Activated CD4-positive, alpha-beta T cell treated with anti-CD3 and anti-CD28 coated beads for 24 hours (primary cell): ENCODE results near the gene FRMD4B.

Source experiments
- DNase-seq, 2 donors: peaks; one replicate each; pipeline ENCODE4 v3.0.0-alpha.2; 2020; ENCODE audit warnings: low read depth in 2 of 2

The FRMD4B gene

DNA sequence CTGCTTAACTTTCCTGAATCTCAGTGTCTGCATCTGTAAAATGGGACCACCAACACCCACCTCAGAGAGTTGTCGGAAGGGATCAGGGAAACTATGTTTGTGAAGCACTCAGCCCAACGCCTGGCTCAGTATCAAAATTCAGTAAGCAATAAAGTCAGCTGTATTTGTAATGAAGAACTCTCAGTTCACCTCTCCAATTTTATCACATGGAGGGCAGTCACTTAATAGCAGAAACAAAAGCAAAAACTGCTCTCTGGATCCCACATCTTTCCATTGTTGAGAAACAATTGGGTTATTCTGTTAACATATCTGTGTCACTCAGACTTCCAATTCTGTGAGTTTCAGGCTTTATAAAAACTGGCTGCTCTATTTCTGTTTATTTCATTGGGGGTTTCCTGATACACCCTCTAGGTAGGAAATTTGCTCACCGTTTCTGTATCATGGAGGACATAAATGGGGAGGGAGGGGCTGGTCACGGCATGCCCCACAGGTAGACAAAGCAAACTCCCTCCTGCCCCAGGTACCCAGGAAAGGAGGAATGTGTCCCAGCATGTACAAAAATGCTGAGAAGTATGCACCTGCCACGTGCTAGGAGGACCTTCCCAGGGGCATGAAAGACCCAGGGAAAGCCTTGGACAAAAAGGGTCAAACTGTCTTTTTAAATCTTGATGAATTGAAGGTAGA, 182.1 kb downstream of the FRMD4B start:
- DNase-seq: no peak

DNA sequence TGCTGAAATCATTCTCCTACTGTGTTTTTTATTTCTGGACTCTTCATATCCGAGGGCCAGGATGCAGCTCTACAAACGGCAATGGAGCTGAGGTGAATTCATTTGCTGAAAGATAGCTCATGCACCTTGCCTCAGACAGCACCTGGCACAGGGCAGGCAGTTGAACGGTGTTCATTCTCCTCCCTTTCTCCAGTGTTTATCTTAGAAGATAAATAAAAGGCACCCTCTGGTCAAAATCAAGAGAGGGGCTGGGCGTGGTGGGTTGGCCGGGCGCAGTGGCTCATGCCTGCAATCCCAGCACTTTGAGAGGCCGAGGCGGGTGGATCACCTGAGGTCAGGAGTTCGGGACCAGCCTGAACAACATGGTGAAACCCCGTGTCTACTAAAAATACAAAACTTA, 184.2 kb downstream of the FRMD4B start:
- DNase-seq: no peak

DNA sequence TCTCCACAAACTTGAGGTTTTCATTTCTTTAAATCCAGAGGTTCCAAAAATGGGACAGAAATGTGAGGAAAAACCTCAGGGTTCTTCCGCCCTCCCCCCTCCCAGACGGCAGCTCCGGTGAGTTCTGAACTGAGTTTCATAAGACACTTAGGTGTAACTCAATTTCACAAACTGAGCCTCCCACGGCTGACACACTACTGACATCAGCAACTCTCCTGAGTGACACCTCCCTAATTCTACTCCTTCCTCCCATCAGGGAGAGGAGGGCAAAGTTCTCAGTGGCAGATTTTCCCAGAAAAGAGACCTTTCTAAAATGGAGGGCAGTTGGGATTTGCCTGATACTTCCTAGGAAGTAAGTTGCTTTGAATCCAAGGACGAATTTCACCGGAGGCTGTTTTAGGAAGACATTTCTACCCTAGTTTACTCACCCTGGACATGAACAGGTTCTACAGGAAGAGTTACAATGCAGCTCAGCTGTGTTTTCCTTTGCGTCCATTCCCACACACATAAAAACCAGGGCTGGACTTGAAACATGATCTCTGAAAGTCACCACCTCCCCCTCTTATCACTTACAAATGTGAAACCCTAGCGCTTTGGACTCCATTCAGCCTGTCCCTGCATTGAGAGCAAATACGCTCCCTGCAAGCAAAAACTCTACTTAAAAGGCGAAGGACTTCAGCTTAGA, 185.4 kb downstream of the FRMD4B start:
- DNase-seq: peak in 1 of 2 donors; percentile 36

DNA sequence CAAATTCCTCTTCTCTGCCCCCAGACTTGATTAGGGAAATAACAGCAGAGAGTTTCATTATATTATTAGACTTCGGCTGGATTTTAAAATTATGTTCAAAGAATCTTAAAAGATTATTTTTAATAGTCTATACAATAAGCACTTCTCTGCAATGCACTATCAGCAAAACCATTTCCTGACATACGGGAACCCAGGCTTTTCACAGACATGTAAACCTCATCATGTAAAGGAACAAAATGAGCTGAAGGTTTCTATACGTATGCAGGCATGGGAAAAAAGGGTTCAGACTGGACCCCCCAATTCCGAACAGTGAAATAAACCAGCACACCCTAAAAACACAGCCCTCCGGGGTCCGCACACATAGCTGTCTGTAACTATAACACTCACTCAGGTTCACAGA, 185.9 kb downstream of the FRMD4B start:
- no peak for DNase-seq

DNA sequence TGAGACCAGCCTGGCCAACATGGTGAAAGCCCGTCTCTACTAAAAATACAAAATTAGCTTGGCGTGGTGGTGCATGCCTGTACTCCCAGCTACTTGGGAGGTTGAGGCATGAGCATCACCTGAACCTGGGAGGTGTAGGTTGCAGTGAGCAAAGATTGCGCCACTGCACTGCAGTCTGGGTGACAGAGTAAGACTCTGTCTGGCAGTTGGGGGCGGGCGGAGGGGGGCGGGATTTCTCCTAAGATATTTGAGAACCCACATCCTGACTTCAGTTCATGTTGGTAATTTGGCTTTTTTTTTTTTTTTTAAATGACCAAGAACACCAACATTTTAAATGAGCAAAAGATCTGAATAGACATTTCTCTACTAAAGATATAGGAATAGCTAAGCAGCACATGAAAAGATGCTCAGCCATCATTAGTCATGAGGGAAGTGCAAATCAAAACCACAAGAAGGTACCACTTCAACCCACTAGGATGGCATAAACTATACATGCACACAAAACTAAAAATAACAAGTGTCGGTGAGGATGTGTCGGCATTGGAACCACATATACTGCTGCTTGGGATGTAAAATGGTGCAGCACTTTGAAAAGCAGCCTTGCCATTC, 187.9 kb downstream of the FRMD4B start:
- peak; percentile 30 to 62 for DNase-seq

DNA sequence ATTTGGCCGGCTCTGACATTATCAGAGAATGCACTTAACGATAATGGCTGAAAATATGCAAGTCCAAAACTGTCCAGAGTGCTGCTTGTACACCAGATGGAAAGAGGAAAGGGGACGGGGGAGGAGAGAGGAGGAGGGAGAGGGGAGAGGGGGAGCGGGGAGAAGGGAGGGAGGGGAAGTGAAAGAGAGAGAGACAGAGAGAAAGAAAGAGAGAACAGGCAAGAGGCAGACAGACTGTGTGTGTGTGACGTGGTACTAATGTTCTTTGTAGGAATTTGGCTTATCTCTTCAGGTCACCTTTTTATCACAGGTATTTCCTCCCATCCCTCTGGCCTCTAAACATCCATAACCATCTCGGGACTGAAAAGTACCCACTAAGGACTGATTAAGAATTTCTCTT, 188.4 kb downstream of the FRMD4B start:
- DNase-seq: no peak

DNA sequence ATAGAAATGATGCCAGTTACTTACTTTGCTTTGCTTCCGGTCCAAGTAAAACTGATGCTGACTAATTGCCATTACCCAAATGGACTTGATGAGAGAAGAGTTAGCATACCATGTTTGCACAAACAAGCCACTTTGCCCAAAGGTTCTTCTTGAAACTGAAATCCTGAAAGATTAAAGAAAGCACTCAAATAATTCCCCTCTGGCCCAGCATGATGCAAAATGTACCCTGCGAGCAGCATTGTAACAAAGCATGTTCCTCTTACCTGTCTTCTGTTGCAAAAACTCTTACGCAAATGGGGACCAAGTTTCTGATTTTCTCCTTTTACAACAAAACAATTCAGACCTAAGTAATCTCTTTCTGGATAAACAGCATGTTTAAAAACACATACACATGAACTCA, 189.0 kb downstream of the FRMD4B start:
- no peak for DNase-seq

DNA sequence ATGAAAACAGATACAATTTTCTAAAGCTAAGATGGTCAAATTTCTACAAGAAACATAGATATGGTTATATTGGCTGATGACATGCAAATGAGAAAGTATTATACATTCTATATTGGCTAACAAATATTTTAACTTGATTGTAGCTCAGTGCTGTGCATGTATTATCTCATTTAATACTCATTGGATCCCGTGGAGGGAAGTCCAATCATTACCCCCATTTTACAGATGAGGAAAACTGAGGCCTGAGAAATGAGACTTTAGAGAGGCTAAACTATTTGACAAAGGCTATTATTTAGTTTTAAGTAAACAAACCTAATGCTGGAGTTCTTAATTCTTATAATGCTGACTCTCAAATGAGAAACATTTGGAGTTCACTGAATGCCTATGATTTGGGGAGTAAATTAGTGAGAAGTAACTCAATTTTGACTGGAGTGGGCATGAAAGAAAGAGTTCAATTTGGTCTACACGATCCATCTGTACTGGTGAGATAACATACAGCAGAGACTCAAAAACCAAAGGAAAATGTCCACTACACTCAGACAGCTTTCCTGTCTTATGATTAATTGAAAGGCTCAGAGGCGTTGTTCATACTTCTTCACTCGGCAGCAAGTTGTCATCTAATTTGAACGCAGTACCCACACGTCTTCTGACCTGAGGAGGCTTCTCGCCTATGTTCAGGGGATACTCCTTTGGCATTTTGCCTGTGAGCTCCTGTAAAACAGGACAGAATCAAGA, 191.3 kb downstream of the FRMD4B start:
- no peak for DNase-seq

DNA sequence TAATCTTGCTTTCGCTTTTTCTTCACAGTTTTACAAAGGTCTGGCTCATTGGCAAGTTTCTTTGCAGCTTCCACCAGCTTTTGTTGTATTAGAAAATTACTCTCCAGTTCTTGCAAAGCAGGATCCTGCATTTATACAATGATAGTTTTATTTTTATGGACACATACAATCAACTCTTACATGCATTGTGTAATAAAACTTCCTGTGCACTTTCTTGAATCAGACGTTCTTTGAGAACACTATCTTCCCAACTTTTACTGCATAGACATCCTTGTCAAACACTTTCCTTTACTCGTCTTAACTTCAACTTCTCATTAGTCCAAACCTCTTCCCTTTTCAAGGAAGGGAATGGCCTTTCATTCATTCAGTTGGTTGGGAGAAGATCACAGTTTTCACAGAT, 192.1 kb downstream of the FRMD4B start:
- no peak for DNase-seq

DNA sequence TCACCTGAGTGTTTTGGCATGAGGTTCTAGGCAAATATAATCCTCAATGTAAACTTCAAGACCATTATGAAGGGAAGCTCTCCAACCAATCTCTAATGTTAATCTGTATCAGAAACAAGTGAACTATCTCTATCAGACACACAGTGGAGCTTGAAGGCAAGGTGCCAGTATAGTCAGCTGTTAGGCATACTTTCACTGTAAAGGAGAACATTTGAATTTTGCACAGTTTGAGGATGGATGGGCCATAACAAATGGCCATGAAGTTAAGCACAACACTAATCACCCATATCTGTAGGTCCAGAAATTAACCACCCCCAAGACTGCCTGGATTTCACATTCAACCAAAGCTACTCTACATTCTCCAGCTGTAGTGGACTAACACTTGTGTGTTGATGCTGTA, 194.4 kb downstream of the FRMD4B start:
- no peak for DNase-seq

DNA sequence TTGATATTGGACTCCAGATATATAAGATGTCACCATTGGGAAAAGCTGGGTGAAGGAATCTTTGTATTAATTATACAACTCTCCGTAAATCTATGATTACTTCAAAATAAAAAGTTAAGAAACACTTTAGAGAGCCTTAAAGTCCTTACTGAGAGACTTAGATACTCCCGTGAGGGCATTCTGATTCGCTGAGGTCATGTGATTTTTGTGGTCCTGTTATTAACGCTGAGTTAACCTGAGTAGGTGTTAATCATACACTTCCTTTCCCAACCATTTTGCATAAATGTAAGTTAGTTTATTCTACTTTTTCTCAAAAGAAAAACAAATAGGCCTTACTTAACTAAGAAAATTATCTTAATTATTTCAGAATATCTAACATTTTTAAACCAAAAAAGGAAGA, 196.4 kb downstream of the FRMD4B start:
- no peak for DNase-seq

DNA sequence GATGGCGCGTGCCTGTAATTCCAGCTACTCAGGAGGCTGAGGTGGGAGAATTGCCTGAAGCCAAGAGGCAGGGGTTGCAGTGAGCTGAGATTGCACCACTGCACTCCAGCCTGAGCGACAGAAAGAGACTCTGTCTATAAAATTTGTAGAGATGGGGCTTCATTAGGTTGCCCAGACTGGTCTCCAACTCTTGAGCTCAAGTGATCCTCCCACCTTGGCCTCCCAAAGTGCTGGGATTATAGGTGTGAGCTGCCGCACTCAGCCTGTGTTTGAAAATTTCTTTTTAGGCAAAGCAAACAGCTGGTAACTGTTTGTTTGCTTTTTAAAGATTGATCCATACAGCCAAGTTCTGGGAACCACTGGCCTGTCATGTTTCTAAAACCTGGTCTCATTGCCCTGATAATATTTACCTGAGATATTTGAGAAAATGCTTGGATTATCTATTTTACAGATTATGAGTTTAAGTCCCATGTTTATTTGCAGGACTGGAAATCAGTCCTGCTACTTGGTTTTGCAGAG, 199.3 kb downstream of the FRMD4B start:
- no peak for DNase-seq

DNA sequence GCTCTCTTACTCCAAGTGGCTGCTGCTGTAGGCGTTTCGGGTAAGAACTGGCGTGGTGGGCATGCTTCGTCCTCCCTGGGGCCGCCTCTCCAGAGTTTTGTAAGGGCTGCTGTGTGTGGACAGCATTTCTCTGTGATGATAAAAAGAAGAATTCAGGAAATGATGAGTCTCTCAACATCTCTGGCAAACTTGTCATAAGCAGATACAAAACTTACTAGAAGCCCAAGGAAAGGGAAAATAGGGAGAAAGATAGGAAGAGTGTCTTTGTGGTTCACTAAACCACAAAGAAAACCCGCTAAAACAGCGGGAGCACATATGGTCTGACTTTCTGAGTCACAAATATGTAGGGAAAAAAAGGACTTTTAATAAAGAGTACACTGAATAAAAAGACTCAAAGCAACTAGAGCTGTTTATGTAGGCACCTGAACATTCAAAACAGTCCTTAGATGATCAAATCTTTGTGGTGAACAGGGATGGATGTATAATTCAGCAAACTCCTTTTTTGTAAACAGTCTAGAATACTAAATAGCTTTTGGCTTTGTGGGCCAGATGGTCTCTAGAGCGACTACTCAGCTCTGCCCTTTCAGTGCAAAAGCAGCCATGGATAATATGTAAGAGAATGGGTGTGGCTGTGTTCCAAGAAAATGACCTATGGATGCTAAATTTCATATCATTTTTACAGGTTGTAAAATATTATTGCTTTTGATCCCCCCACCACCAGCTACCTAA, 203.1 kb downstream of the FRMD4B start:
- DNase-seq: no peak

DNA sequence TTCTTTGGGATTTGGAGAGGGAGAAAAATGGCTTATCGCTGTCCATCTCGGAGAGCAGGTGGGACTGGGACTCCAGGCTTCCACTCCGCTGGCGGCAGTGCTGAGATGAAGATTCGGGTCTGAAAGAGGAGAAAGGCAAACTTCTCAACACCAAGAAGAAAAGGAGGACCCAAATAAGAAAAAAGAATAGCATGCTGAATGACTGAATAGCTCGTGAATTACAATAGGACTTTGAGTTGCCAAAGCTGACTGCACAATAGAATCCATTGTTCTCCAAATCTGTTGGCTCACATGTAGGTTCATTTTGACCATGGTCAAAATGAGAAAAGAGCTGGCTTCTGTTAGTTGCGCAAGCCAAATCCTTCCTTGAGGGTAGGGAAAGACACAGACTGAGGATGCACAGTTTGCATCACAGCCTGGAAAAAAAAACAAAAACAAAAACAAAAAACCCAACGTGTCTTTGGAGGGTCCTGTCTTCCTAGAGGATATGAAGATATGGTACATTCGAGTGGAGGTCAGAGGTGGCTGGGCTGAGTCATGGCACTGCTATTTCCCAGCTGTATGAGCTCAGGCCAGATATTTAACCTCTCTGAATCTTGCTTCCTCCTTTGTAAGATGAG, 204.2 kb downstream of the FRMD4B start:
- no peak for DNase-seq

DNA sequence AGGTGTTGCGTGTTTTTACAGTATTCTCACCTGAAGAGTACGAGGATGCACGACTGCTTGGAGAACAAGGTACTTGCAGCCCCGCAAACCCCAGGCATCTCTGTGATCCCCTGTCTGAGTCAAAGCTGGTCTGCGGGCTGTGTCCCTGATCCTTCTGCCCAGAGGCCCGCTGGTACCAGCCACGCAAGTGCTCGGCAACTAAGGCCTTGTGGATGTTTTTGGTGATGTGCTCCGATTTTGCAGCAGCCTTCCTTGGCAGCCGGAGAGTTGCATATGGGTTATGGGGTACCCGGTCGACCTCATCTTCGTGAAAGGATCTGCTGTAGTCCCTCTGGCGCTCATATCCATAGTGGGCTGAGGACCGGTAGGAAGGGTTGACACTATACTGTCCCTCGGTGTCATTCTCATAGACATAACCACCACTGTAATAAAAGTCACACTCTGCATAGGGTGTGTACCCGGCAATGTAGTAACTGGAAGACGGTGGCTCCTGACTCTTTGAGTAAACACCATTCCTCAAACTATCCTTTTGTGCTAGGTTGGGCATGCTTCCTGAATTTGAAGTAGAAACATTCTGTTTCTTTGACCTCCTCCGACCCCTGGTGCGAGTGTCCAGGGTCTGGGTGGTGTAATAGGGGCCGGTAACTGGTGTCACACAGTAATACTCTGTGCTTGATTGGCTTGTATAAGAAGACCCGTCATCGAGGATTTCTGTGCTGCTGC, 204.9 kb downstream of the FRMD4B start:
- DNase-seq: no peak

DNA sequence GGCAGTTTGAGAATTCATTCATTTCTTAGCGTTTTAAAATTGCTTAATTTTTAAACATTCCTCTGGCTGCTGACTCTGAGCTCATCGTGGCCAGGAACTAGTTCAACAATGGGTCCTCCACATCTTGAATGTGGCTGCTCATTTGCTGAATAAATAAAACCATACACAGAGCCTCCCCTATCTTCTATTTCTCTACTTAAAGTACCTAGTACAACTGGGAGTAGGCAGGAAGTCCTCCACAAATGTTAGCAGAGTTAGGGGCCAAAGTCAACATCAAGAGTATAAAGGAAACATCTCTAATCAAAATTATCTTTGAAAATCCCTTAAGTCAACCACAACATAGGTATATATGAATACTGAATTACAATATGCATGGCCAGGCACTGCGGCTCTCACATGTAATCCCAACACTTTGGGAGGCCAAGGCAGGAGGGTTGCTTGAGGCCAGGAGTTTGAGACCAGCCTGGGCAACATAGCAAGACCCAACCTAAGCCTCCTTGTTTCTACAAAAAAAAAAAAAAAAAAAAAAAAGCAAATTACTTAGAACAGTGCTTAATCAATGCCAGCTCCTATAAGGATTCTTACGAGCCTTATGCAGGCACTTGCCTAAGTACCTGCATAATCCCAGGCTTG, 206.0 kb downstream of the FRMD4B start:
- no peak for DNase-seq

DNA sequence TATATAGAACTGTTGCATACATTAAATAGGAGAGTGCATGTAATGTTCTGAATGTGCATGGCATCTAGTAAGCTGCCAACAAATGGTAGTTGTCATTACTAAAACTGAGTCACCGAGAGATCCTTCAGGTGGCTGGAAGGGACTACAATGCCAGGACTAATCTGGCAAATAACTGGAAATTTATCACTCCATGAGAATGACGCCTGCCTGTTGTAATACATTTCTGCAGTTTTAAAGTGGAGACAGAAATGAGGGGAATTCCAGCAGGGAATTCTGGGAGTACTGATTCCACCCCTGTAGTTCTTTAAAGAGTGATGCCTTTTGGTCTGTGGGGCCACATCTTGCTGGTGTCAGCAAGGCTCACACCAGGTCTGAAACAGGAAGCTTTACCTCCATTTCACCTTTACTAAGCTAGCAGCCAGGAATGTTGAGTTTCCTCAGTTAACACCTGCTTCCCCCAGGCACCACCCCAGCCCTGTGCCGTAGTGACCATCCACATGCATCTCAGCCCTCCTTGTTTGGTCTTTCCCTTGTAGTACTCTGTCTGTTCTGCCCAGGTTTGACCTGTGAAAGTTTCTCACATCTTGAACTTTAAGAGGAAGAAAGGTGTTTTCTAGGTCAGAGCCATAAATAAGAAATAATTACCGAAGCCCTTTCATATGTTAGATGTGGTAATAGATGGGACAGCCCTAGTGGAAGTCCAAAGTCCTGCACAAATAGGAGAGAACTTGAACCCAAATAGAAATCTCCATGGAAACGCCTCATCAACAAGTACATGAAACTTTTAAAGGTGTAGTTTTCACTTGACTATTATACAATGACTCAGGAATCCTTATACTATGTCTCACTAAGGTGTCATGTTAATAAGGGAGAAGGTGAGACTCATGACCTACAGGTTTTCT, 206.8 kb downstream of the FRMD4B start:
- DNase-seq: no peak

DNA sequence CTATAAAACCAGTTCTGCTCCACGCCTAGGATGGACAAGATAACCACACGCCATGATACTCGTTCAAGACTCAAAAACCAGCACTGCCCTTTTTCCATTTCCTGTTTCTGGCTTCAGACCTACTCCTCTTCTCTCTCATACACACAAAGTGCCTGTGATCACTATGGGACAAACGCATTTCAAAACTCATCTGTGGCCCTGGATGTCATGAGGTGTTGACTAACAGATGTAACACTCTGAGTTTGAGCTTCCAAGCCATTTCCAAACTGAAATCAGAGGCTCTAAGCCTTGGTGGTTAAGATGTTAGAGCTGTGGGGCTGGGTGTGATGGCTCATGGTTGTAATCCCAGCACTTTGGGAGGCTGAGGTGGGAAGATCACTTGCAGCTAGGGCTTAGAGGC, 207.8 kb downstream of the FRMD4B start:
- no peak for DNase-seq
